ENCODE results near the gene MCC.

Gene MCC

GRCh38 chr5:113487781-113488644 is at the start of gene MCC:
TSS of gene MCC (minus strand) at chr5:113488453.
- Histone ChIP-seq H3K36me3 (ENCODE audit: control insufficient read depth, insufficient read depth, low read length) (no peaks in the 10 kb centered on the region), H3K9me3 (ENCODE audit: control insufficient read depth, insufficient read depth, low read depth, low read length) (peaks cover 27% of the 10 kb centered on the region), H3K27me3 (ENCODE audit: control insufficient read depth, insufficient read depth, low read length) (peaks cover 46% of the 10 kb centered on the region), H3K9ac (ENCODE audit: low read length) (peak within 1 kb of the TSS; percentile 54), H3K4me1 (ENCODE audit: control insufficient read depth, insufficient read depth, low read length) (no peaks in the 10 kb centered on the region), H3K27ac (ENCODE audit: low read depth, low read length) (no peak within 1 kb of the TSS), H3K4me3 (ENCODE audit: low read depth, low read length) (peak within 1 kb of the TSS; percentile 87)

GRCh38 chr5:113531481-113532159 is 43.4 kb upstream of the MCC start:
- Histone ChIP-seq H3K9ac (ENCODE audit: low read length) (no peak overlapping the region), H3K4me1 (ENCODE audit: control insufficient read depth, insufficient read depth, low read length) (no peaks in the 10 kb centered on the region; the same call in 1 of the 2 replicates), H3K27ac (ENCODE audit: low read depth, low read length) (peak overlapping the region; percentile 67; the same call in 1 of the 2 replicates), H3K4me3 (ENCODE audit: low read depth, low read length) (no peak overlapping the region), H3K27me3 (ENCODE audit: control insufficient read depth, insufficient read depth, low read length) (no peaks in the 10 kb centered on the region), H3K9me3 (ENCODE audit: control insufficient read depth, insufficient read depth, low read depth, low read length) (peaks cover 4% of the 10 kb centered on the region; the same call in 1 of the 2 replicates), H3K36me3 (ENCODE audit: control insufficient read depth, insufficient read depth, low read length) (peaks cover 31% of the 10 kb centered on the region)

GRCh38 chr5:113527746-113528145 is 39.5 kb upstream of the MCC start:
- Histone ChIP-seq H3K27me3 (ENCODE audit: control insufficient read depth, insufficient read depth, low read length) (no peaks in the 10 kb centered on the region), H3K9ac (ENCODE audit: low read length) (no peak overlapping the region), H3K4me1 (ENCODE audit: control insufficient read depth, insufficient read depth, low read length) (peaks cover 3% of the 10 kb centered on the region; the same call in 1 of the 2 replicates), H3K27ac (ENCODE audit: low read depth, low read length) (no peak overlapping the region), H3K36me3 (ENCODE audit: control insufficient read depth, insufficient read depth, low read length) (peaks cover 2% of the 10 kb centered on the region; the same call in 1 of the 2 replicates), H3K4me3 (ENCODE audit: low read depth, low read length) (no peak overlapping the region), H3K9me3 (ENCODE audit: control insufficient read depth, insufficient read depth, low read depth, low read length) (peaks cover 4% of the 10 kb centered on the region; the same call in 1 of the 2 replicates)

DNA sequence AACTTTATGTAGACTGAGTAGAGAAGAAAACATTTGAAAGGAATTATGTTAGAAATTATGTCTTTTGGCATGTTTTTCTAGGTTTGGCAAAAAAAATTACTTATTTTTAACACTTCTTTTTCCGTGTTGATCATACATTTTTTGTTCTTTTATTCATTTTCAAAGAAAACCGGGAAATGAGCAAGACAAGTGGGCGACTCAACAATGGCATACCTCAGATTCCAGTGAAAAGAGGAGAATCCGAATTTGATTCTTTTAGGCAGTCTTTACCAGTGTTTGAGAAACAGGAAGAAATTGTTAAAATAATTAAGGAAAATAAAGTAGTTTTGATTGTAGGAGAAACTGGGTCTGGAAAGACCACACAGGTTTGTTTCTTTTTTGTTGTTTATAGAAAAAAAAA is 38.2 kb upstream of the MCC start:
- Histone ChIP-seq H3K9ac (ENCODE audit: low read length) (no peak overlapping the region), H3K36me3 (ENCODE audit: control insufficient read depth, insufficient read depth, low read length) (no peaks in the 10 kb centered on the region; the same call in 1 of the 2 replicates), H3K27me3 (ENCODE audit: control insufficient read depth, insufficient read depth, low read length) (no peaks in the 10 kb centered on the region), H3K9me3 (ENCODE audit: control insufficient read depth, insufficient read depth, low read depth, low read length) (peaks cover 4% of the 10 kb centered on the region; the same call in 1 of the 2 replicates), H3K27ac (ENCODE audit: low read depth, low read length) (no peak overlapping the region), H3K4me1 (ENCODE audit: control insufficient read depth, insufficient read depth, low read length) (0 out of 2 replicates have a peak, but pooled peaks cover 3% of the 10 kb centered on the region), H3K4me3 (ENCODE audit: low read depth, low read length) (no peak overlapping the region)

- peaks cover 7% of the 10 kb centered on the region; the same call in 1 of the 2 replicates for H3K36me3 ChIP-seq (ENCODE audit: control insufficient read depth, insufficient read depth, low read length)
- no peaks in the 10 kb centered on the region for H3K27me3 ChIP-seq (ENCODE audit: control insufficient read depth, insufficient read depth, low read length)
- 0 out of 2 replicates have a peak, but pooled peaks cover 3% of the 10 kb centered on the region for H3K4me1 ChIP-seq (ENCODE audit: control insufficient read depth, insufficient read depth, low read length)
- no peak overlapping the region for H3K4me3 ChIP-seq (ENCODE audit: low read depth, low read length)
- no peak overlapping the region for H3K9ac ChIP-seq (ENCODE audit: low read length)
- no peak overlapping the region for H3K27ac ChIP-seq (ENCODE audit: low read depth, low read length)
- H3K9me3 ChIP-seq (ENCODE audit: control insufficient read depth, insufficient read depth, low read depth, low read length) = no peaks in the 10 kb centered on the region
Observed at GRCh38 chr5:113524927-113525326, 36.7 kb upstream of the MCC start.

GRCh38 chr5:113523168-113523567 is 34.9 kb upstream of the MCC start:
- Histone ChIP-seq H3K27ac (ENCODE audit: low read depth, low read length) (no peak overlapping the region), H3K4me1 (ENCODE audit: control insufficient read depth, insufficient read depth, low read length) (0 out of 2 replicates have a peak, but pooled peaks cover 3% of the 10 kb centered on the region), H3K36me3 (ENCODE audit: control insufficient read depth, insufficient read depth, low read length) (peaks cover 9% of the 10 kb centered on the region; the same call in 1 of the 2 replicates), H3K9me3 (ENCODE audit: control insufficient read depth, insufficient read depth, low read depth, low read length) (no peaks in the 10 kb centered on the region), H3K27me3 (ENCODE audit: control insufficient read depth, insufficient read depth, low read length) (no peaks in the 10 kb centered on the region), H3K4me3 (ENCODE audit: low read depth, low read length) (no peak overlapping the region), H3K9ac (ENCODE audit: low read length) (no peak overlapping the region)

GRCh38 chr5:113520899-113521298 is 32.6 kb upstream of the MCC start:
- H3K36me3 ChIP-seq (ENCODE audit: control insufficient read depth, insufficient read depth, low read length) = peaks cover 16% of the 10 kb centered on the region; the same call in 1 of the 2 replicates
- H3K4me1 ChIP-seq (ENCODE audit: control insufficient read depth, insufficient read depth, low read length) = no peaks in the 10 kb centered on the region
- no peaks in the 10 kb centered on the region for H3K9me3 ChIP-seq (ENCODE audit: control insufficient read depth, insufficient read depth, low read depth, low read length)
- no peak overlapping the region for H3K9ac ChIP-seq (ENCODE audit: low read length)
- H3K27me3 ChIP-seq (ENCODE audit: control insufficient read depth, insufficient read depth, low read length) = no peaks in the 10 kb centered on the region
- H3K4me3 ChIP-seq (ENCODE audit: low read depth, low read length) = no peak overlapping the region
- H3K27ac ChIP-seq (ENCODE audit: low read depth, low read length) = no peak overlapping the region

- H3K4me3 ChIP-seq (ENCODE audit: low read depth, low read length) = no peak overlapping the region
- H3K9me3 ChIP-seq (ENCODE audit: control insufficient read depth, insufficient read depth, low read depth, low read length) = no peaks in the 10 kb centered on the region
- H3K9ac ChIP-seq (ENCODE audit: low read length) = no peak overlapping the region
- H3K4me1 ChIP-seq (ENCODE audit: control insufficient read depth, insufficient read depth, low read length) = no peaks in the 10 kb centered on the region
- no peak overlapping the region for H3K27ac ChIP-seq (ENCODE audit: low read depth, low read length)
- no peaks in the 10 kb centered on the region for H3K27me3 ChIP-seq (ENCODE audit: control insufficient read depth, insufficient read depth, low read length)
- H3K36me3 ChIP-seq (ENCODE audit: control insufficient read depth, insufficient read depth, low read length) = peaks cover 19% of the 10 kb centered on the region; the same call in 1 of the 2 replicates
Observed at GRCh38 chr5:113520429-113520828, 32.2 kb upstream of the MCC start.

GRCh38 chr5:113519412-113519811 is 31.2 kb upstream of the MCC start:
- H3K27ac ChIP-seq (ENCODE audit: low read depth, low read length) = no peak overlapping the region
- H3K9me3 ChIP-seq (ENCODE audit: control insufficient read depth, insufficient read depth, low read depth, low read length) = no peaks in the 10 kb centered on the region
- H3K27me3 ChIP-seq (ENCODE audit: control insufficient read depth, insufficient read depth, low read length) = no peaks in the 10 kb centered on the region
- no peak overlapping the region for H3K9ac ChIP-seq (ENCODE audit: low read length)
- H3K4me3 ChIP-seq (ENCODE audit: low read depth, low read length) = no peak overlapping the region
- H3K4me1 ChIP-seq (ENCODE audit: control insufficient read depth, insufficient read depth, low read length) = peaks cover 3% of the 10 kb centered on the region
- peaks cover 19% of the 10 kb centered on the region; the same call in 1 of the 2 replicates for H3K36me3 ChIP-seq (ENCODE audit: control insufficient read depth, insufficient read depth, low read length)

- H3K9ac ChIP-seq (ENCODE audit: low read length) = no peak overlapping the region
- no peak overlapping the region for H3K4me3 ChIP-seq (ENCODE audit: low read depth, low read length)
Observed at GRCh38 chr5:113518884-113519283, 30.6 kb upstream of the MCC start.

GRCh38 chr5:113514289-113514635 is 26.0 kb upstream of the MCC start:
- Histone ChIP-seq H3K4me1 (ENCODE audit: control insufficient read depth, insufficient read depth, low read length) (peaks cover 6% of the 10 kb centered on the region), H3K36me3 (ENCODE audit: control insufficient read depth, insufficient read depth, low read length) (0 out of 2 replicates have a peak, but pooled peaks cover 11% of the 10 kb centered on the region), H3K9ac (ENCODE audit: low read length) (peak overlapping the region; percentile 86), H3K27ac (ENCODE audit: low read depth, low read length) (no peak overlapping the region; the same call in 1 of the 2 replicates), H3K4me3 (ENCODE audit: low read depth, low read length) (peak overlapping the region; percentile 88), H3K27me3 (ENCODE audit: control insufficient read depth, insufficient read depth, low read length) (no peaks in the 10 kb centered on the region), H3K9me3 (ENCODE audit: control insufficient read depth, insufficient read depth, low read depth, low read length) (no peaks in the 10 kb centered on the region)

More at GRCh38 chr5:113518884-113519283, 30.6 kb upstream of the MCC start:
- Histone ChIP-seq H3K9me3 (ENCODE audit: control insufficient read depth, insufficient read depth, low read depth, low read length) (no peaks in the 10 kb centered on the region), H3K36me3 (ENCODE audit: control insufficient read depth, insufficient read depth, low read length) (peaks cover 19% of the 10 kb centered on the region; the same call in 1 of the 2 replicates), H3K27ac (ENCODE audit: low read depth, low read length) (no peak overlapping the region), H3K4me1 (ENCODE audit: control insufficient read depth, insufficient read depth, low read length) (peaks cover 6% of the 10 kb centered on the region), H3K27me3 (ENCODE audit: control insufficient read depth, insufficient read depth, low read length) (no peaks in the 10 kb centered on the region)

Data from HUES6 (cell line).